HG03575 (cell line): ENCODE data around the gene SEMA3D.
"Not testable (repeated sequence)": the region's sequence is repeated elsewhere in the genome, so short reads cannot be mapped to it uniquely, and the experiment has no call there.

Experiments used
- ATAC-seq: cut with Tn5 transposase; IDR thresholded peaks from one replicate; pipeline ENCODE4 v1.9.1; 2021; ENCODE audit not compliant: unreplicated experiment, insufficient number of reproducible peaks, low FRiP score; ENCODE audit errors: extremely low read depth

Gene SEMA3D

DNA sequence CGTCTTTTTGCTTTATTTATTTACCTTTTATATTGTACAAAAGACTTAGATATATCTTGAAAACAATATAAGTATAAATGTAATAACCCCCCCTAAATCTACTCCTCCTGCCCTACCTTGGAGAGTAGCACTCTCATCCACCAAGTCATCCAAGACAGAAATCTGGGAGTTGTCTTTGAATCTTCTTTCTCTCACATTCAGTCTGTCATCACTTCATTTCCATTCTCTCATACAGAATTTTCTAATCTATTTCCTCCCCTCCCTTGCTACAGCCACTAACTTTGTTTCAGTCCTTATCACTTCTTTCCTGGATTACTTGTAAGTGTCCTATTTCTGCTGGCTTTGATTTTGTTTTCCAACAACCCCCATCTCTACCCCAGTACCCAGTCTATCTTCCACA, 170.6 kb downstream of the SEMA3D start:
- no peak for ATAC-seq

- ATAC-seq, result no peak
Measured at GRCh38 chr7:85014936-85015660, 171.8 kb downstream of the SEMA3D start.

DNA sequence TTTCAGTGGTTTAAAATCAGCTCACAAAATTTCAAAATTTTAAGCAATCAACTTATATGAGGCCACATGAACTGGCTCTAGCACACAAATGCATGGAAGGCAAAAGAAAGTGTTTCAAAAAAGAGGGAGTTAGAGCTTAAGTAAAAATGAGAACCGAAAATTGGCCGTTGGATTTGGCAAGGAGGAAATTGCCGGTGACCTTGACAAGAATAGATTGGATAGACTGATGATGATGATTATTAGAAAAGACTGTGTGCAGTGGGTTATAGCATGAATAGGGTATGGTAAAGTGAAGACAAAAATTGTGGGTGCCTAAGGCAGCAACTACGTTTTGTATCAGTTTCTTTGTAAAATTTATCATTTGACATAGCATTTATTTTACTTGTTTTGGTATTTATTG, 175.7 kb downstream of the SEMA3D start:
- no peak for ATAC-seq

GRCh38 chr7:85010306-85010705, 176.6 kb downstream of the SEMA3D start:
- ATAC-seq, result no peak

- no peak for ATAC-seq
Measured at GRCh38 chr7:85006754-85007153, 180.1 kb downstream of the SEMA3D start.

- ATAC-seq, result no peak
Measured at GRCh38 chr7:85004402-85004801, 182.5 kb downstream of the SEMA3D start.

GRCh38 chr7:85001495-85002345, 185.1 kb downstream of the SEMA3D start:
- no peak for ATAC-seq

- no peak for ATAC-seq
Measured at GRCh38 chr7:85000735-85001350, 186.0 kb downstream of the SEMA3D start.

- no peak for ATAC-seq
Measured at GRCh38 chr7:84999450-84999849, 187.4 kb downstream of the SEMA3D start.

DNA sequence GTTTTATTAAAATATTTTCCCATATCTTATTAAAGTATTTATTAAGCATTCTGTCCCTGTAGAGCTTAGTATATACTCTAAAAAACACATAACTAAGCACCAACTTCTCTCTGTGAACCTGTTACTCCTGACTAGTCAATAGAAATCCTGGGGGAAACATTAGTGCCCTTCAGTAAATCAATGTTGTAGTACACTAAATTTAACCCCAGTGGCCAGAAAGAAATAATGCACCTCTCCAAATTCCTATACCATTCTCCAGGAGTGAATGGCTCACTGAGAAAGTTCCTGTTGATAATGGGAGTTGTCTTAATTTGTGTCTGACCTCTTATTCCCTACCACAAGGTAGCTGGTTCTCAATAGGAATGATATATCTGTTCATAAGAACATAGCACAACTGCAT, 188.2 kb downstream of the SEMA3D start:
- no peak for ATAC-seq

DNA sequence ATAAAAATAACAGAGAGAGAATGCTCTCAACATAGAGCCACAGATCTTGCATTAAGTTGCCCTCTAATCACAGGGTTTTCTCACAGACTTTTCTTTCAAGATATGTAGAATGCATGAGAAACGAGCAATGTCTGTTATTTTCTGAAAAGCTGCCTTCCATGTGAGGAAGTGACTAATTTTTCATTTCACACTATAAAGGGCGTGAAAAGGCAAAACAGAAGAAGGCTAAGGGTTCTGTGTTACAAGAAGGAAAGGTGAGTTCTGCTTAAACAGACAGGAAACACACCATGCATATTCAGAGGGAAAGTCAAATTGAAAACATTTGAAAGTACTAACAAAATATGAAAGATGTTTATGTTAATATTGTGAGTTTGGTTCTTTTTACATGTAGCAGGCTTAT, 189.2 kb downstream of the SEMA3D start:
- no peak for ATAC-seq

DNA sequence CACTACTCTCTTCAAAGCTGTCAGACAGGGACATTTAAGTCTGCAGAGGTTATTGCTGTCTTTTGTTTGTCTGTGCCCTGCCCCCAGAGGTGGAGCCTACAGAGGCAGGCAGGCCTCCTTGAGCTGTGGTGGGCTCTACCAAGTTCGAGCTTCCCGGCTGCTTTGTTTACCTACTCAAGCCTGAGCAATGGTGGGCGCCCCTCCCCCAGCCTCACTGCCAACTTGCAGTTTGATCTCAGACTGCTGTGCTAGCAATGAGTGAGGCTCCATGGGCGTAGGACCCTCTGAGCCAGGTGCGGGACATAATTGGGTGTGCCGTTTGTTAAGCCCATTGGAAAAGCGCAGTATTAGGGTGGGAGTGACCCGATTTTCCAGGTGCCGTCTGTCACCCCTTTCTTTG, 193.9 kb downstream of the SEMA3D start:
- not testable (repeated sequence) for ATAC-seq

DNA sequence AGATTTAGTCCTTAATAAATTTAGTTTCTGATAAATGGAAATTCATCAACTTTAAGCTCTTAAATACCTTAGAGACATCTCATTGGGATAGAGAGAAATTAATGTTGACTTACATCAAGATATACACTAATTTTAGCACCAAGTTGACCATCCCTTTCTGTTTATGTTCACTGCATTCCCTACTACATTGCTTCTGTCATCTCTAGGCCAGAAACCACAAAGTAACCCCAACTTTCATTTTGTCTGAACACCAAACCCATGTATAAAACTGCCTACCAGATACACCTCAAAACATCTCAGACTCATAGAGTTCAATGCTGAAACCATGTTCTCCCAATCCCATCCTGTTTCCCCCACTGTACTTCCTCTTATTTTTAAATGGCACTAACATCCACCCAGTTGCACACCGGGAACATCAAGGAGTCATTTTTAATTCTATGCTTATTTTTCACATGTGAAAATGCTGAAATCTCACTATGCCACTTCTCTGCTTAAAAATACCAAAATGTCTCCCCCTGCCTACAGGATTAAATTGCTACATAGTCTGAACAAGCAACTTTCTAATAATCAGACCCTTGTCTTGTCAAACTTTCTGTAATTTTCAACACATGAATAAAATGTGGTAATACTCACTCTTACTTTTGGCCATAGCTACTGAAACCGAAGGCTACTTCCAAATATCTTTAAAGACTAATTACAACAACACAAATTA, 201.6 kb downstream of the SEMA3D start:
- ATAC-seq, result no peak

DNA sequence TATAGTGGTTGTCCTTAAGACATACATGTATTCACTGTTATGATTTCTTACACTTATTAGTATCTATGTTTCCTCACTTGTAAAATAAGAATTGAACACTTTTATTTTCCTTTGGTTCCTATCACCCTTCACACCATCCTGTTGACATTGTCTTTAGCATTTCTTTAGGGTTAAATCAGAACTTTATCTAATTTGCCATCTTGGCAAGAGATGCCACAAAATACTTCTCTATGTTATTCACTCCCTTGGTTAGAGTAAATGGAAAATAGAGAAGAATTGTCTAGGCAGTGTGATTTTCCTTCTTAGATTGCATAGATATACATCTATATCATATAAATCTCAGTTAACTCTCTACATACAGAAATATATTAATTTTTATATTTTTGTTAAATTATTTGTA, 204.7 kb downstream of the SEMA3D start:
- no peak for ATAC-seq

- no peak for ATAC-seq
Measured at GRCh38 chr7:84981055-84981976, 205.5 kb downstream of the SEMA3D start.

DNA sequence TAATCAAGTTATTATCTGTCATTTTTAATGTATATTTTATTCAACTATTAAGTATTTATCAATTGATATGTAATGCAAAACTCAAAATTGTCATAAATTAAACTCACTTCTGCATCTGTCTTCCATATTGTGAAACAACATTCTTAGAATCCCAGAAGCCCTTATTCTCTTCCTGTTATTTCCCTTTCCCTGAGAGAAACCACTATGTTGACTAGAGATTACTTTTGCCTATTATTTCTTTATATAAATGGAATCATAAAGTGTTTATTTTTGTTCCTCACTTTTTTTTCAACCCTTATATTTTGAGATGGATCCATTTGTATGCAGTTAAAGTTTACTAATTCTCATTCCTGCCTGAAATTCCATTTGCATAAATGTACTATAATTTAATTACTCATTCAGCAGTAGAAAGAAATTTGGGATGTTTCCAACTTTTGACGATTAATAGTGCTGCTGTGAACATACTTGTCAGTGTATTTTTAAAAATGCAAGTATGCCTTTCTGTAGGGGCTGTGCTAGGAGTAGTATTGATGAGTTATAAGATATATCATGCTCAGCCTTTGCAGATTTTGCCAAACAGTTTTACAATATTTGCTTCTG, 211.2 kb downstream of the SEMA3D start:
- no peak for ATAC-seq

- no peak for ATAC-seq
Measured at GRCh38 chr7:84971360-84971759, 215.5 kb downstream of the SEMA3D start.

GRCh38 chr7:84970670-84971069, 216.2 kb downstream of the SEMA3D start:
- no peak for ATAC-seq
